GM18519 (cell line): ENCODE data around the gene UBP1.

Source experiments
- ATAC-seq: cut with Tn5 transposase; IDR thresholded peaks from one replicate; pipeline ENCODE4 v1.9.1; 2021; ENCODE audit warnings: mild to moderate bottlenecking, moderate library complexity; ENCODE audit not compliant: unreplicated experiment, low FRiP score

UBP1 gene

DNA sequence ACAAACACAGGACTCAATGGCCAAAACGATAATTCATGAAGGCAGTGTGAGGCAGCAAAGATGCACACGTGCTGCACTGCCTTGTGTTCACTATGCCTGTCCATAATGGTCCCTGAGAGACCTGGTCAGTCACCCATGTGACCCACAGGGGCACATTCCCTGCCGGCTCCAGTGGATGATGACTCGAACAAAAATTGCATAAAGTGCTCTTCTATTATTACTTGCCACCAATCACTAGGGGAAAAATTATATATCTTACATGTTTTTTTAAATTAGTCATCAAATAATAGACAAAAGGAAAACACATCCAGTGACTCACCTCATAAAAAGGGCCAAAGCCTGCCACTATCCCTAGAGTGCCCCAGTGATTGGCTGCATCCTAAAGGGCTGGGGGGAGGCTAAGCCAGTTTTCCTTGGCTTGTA is 47.5 kb downstream of the UBP1 start:
- no peak for ATAC-seq

DNA sequence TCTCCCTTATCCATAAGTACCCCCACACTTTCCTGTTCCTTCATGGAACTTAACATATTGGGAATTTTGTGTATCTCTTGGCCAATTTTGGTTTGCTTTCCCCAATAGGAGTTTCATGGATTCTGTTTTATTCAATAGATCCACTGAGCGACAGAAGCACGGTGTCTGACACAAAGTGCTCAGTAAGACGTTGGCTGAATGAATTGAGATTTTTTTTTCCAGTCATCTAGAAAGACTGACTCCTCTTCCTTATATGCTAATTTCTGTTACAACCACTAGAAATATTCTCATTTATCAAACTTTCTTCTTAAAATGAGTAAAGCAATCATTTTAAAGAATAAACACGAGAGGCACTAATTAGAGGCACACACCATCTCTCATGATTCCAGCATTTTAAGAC is 48.1 kb downstream of the UBP1 start:
- no peak for ATAC-seq

DNA sequence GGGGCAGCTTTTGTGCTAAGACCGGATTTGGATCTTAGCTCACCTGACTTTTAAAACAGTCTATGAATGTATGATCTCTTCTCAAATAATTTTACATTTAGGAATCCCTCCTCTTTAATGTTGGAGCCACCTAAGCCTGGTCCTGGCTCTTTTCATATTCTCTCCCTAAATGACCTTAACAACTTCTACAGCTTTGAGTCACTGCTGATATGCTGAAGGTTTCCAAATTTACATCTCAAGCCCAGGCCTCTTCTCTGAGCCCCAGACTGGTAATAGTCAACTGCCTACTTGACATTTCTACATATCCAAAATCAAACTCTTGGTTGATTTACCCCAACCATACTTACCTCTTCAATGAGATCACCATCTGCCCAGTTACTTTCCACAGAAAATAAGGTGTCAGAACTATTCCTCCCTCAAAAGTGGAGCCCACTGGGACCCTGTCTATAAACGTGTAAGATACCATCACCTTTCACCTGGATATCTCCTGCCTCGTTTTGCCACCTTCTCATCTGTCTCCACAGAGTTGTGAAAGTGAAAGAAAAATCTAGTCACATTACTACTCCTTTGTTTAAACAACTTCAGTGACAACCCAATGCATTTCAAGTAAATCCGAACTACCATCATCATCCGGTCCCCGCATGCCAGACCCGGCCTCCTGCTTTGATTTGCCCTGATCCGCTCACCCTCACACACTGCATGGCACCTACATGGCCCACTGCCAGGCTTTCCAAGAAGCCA is 48.8 kb downstream of the UBP1 start:
- no peak for ATAC-seq

DNA sequence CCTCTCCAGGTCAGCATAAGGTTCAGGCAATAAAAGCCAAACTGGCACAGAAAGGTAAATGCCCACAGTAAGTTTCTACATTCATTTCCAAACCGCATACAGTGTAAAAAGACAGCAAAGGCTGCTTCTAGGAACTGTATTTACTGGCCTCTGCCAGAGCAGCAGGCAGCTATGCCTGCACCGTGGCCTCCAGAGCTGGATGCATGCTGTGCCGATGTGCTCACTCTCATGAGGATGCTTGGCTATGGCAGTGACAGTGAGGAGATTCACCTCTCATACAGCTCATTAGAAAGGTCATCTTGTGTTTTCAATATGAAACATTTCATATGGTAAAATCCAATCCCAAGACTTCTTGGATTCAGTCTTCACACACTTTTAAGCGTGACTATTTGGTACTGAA is 50.3 kb downstream of the UBP1 start:
- ATAC-seq, result no peak

DNA sequence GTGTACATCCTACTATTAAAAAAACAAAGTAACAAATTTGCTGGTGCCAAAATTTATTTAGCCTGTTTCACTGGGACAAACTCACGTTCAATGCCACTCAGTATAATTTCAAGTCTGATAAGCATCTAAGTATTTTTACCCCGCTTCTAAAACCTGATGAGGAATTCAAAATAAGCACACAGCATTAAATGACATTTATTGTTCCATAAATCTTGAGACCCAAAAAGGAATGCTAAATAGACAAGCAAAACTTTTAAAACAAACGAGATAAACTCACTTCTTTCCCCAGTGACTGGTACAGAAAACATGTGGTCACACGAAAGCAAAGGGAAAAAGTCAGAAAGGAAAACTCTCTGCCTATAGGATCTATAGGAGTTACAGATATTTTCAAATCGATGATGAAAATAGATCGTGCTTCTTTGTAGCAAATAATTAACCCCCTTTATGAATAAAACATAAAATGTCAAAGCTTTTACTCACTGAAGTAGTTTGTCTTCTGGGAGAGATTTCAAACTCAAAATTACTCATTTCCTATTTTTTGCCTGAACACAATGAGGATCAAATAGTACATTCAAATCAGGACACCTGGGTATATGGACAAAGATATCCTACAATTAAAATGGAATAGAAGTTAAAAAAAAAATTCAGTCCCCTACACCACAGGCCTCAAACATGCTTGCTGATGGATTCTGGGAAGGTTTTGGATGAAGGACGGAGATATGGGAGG is 51.7 kb downstream of the UBP1 start:
- no peak for ATAC-seq

DNA sequence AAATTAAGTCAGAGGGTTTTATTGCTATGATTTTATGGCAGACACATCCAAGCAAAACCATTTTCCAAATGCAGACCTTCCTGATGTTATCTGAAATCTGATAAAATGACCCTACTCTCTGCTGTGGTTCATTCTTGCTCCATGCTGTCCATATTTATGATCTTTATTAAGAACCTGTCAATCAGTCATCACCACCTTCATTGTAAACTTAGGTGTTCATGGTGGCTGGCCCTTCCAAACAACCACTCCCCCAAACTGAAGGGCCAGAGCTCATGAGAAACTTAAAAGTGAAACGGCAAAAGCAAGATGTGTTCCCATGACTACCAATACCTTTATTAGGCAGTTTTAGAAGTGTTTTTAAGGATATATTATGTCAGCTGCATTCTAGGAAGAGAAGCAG is 53.6 kb downstream of the UBP1 start:
- ATAC-seq, result no peak

DNA sequence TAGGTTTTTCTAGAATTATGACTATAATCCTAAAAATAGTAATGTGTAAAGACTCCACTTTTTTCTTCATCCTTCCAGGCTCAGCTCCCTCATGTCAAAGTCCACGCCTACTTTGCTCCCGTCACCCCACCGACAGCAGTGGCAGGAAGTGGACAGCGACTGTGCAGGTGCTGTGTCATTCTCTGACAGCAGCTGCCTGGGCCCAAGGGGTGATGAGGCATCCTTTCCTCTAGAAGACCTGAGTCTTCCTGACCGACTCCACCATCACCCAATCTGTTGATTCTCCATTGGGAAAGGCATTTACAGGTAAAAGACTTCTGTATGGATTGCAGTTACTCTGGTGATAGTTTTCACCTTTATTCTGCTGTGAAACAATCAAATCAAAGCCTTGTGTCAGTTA is 54.8 kb downstream of the UBP1 start:
- no peak for ATAC-seq

DNA sequence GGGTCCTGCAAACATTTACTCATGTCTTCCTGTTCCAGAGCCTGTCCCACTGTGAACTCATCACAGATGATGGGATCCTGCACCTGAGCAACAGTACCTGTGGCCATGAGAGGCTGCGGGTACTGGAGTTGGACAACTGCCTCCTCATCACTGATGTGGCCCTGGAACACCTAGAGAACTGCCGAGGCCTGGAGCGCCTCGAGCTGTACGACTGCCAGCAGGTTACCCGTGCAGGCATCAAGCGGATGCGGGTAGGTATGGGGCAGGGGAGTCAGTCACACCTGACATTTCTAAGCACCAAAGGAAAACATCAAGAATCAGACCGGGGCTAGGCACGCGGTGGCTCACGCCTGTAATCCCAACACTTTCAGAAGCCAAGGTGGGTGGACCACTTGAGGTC is 56.3 kb downstream of the UBP1 start:
- no peak for ATAC-seq

DNA sequence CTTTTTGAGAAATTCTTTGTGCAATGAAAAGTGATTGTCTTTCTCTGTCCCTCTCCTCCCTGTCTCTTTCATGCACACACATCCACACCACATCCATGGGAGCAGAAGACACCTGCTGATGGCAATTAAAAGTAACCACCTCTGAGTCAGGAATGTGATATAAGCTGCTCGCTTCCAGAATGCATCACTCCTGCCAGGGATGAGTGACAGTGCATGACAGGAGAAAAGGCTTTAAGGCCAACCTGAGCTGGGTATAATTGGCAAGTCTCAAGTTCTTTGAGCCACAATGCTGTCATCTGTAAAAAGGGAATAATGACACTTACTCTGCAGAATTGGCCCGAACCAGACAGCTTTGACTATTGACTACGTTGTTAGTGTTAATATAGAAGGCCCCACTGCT is 59.6 kb downstream of the UBP1 start:
- ATAC-seq, result no peak

DNA sequence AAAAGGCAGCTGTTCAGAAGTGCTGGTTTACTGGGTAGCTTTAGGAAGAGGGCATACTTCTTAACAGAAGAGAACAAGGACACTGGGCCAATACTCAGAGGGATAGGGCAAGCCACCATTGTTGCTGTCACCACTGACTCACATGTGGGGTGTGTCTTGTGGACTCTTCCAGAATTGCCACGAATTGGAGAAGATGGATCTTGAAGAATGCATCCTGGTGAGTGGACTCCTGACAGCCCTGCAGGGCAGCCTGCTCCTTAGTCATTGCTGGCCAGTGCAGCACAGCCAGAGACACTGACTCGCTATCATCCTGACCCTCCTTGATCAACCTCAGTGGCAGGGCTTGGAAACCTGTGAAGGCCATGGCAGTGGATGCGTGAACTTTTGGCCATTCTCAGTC is 62.3 kb downstream of the UBP1 start:
- ATAC-seq, result no peak

DNA sequence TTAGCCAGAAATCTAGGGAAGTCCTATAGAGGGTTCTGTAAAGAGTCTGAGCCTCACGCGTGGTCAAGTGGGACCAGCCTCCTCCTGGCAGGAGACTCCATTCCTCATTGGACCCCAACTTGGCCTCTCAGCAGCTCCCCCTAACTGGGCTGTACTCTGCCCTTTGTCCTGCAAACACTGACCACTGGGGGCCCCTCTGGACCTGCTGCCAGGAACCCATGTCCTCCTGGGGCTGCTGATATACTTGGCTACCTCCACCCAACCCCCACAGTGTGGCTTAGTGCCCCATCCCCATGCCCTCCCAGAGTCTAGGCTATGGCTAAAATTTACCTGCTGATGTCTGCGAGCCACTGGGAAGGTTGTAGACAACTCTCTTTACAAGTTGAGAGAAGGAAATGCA is 62.7 kb downstream of the UBP1 start:
- no peak for ATAC-seq

DNA sequence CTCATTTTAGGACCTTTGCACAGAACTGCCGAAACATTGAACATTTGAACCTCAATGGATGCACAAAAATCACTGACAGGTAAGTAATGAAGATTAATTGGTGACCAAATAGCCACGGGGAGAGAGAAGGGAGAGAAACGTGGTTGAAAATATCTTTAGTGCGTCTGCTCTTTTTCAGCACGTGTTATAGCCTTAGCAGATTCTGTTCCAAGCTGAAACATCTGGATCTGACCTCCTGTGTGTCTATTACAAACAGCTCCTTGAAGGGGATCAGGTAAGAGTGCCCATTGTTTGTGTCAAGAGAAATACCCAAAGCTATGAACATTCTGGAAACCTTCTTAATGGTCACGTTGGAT is 67.1 kb downstream of the UBP1 start:
- ATAC-seq, result no peak

DNA sequence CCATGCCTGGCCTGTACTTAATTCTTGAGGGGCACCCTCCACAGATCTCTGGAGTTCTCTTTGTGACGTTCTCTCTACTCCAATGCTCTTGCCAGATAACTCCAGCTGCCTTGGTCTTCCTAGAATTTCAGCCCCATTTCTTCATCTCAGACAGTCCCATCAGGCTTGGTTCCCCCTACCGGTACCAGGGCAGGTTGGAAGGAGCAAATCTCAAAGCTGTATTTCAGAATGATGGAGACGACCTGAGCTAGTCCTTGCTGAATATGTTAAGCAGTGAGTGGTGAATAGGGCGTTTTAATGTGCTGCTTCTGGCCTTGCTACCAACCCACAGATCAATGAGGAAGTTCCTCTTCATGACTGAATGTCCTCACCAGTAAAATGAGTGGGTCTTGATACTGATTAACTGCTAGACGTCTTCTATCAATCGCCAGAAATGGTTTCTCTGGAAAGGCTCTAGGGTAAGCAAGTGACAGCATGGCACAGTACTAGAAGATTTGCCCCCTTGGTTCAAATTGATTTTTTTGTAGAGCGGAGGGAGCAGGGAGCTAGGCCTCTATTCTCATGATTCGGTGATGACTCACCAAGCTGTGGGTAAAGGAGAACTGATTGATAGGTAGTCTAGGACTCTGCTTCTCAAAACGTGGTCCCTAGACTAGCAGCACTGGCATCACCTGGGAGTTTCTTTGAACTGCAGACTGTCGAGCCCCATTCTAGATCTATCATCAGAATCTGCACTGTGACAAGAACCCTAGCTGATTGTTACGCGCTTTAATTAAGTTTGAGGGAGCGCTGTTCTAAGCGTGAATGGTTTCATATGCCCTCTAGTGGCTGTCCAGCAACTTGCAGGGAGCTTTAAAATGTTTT is 67.8 kb downstream of the UBP1 start:
- ATAC-seq, result no peak

DNA sequence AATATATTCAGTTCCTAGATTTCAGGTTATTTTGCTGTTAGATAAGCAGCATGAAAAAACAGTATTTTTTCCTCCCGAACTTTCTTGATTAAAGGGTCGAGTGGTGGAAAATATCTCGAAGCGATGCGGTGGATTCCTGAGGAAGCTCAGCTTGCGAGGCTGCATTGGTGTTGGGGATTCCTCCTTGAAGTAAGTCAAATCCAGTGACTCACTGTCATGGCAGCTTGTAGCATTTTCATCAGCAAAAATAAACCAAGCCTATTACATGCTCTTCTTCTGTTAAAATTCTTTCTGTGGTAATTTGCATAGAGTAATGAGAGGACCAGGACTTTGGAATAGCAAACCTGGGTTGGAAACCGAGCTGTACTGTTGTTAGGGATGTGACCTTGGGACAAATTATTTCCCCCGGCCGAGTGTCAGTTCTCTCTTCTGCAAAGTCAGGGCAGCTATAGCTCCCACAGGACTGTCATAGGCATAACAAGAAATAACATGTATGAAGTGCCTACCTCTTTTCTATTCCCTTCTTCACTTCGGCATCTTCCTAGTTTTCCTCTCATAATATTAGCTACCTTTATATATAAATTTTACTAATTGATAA is 75.6 kb downstream of the UBP1 start:
- no peak for ATAC-seq

DNA sequence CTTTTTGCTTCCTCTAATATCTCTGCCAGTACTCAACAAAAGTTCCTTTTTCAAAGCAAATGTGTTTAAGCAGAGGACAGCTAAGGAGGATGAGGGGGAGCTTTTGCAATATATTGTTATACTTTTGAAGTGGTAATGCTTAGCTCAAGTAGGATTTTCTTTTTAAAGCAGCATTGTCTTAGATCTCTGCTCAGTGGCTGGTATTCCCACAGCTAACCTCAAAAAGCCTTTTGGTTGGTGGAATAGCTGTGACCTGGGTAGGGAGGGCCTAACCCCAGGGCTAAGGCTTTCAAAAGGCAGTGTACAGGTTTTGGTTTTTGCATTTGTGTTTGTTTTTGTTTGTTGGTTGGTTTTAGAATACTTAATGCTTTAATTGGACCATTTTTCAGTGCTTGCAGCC is 76.1 kb downstream of the UBP1 start:
- ATAC-seq, result no peak

DNA sequence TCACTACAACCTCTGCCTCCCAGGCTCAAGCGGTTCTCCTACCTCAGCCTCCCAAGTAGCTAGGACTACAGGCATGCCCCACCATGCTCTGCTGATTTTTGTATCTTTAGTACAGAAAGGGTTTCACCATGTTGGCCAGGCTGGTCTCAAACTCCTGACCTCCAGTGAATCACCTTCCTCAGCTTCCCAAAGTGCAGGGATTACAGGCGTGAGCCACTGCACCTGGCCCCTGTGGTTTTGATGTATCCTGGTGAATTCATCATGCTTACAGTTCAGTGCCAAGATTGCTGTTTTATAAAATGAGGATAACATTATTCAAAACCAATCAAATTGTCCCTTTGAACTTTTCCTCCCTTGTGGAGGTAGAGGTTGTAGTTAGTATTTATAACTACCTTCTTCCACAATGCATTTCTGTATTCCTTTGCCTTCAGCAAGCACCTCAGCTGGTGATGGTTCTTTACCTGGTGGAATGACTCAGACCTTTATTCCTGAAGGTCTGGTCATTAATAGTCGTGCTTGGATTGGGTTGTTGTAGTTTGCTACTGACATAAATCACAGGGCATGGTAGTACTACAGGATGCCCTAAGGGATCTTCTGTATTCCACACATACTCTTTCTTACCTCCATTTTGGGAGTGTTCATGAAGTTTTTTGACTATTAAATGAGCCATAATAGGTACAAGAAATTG is 76.9 kb downstream of the UBP1 start:
- ATAC-seq, result no peak

DNA sequence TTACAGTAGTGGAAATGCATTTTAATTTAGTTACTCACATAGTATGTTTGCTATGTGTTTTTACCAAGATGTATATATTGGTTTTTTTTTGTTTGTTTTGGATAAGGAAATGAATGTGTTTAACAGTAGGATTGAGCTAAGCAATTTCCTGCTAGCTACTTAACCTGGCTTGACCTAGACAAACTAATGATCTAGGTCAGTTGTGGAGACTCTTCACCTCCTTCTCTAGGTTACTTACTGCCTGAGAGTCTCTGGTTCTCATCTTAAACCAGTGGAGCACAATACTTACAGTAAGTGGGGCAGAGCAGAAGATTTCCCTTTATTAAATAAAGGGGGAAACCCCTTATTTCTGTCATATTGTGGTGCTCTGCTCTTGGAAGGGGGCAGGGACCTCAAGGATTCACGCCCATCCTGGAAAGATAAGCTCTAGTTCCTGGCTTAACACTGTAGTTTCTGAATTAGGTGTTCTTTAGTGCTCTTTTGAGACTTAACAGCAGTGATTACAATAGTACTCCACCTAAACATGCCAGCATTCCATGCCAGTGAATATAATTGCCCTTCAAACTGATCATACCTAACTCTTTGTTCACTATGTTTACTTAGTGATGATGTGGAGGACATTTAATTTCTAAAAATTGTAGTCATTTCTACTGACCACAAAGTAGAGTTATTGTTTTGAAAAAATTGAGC is 79.9 kb downstream of the UBP1 start:
- ATAC-seq, result no peak

DNA sequence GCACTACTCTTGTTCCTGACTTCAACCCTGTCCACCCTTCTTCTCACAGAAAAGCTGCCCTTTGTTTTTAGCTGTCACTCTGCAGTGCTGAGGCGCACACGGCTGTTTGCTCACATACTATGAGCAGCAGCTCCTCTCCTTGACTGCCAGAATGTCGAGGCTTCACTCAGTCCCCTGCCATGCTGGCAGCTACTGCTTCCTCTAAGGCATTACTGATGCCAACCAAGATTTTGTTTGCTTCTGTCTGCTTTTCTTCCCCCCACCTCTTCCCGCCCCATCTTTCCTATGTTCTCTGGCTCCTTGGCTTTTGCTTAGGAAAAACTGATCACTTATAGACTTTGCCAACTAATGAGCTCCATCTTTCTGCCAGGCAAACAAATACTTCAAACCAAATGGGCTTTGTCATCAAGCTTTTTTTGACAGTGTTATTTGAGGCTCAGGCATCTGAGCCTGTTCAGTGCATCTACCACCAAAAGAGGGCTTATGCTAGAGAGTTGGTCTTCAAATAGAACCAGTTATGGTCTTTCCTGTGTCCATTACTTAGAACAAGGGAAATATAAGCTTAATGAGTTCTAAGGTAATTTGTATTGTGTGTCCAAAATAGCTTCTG is 81.9 kb downstream of the UBP1 start:
- no peak for ATAC-seq

DNA sequence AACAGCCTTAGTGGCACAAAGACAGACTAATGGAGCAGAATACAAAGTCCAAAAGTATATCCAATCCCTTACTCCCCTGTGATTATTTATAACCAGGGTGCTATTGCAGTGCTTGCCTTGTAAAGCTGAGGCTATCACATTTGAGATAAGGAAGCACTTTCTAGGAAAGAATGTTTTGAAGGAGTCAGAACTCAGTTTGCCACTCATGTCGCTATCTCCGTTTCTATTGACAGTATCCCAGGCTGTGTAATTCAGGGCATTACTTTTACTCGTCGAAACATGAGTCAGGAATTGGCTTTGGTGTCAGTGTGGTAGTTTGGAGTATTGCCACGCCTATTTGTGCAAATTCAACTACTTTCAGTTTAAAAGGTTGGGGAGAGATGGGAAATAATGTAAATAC is 84.6 kb downstream of the UBP1 start:
- no peak for ATAC-seq

DNA sequence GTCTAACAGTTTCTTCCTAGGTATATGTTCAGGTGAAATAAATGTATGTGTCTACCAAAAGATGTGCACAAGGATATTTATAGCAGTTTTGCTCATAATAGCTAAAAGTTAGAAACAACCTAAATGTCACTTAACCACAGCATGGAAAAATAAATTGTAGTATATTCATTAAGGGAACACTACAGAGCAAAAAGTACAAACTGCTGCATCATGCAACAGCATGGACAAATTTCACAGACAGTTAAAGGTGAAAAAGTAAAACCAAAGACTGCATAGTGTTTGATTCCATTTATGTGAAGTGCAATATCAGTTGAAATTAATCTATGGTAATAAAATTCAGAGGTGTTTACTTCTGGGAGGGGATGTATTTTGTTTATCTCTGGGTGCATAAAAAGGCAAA is 100.4 kb downstream of the UBP1 start:
- ATAC-seq, result no peak
